ENCODE measurements around the gene MAP2K1.
"Not testable (repeated sequence)": the region's sequence is repeated elsewhere in the genome, so short reads cannot be mapped to it uniquely, and the experiment has no call there.

MAP2K1 gene

GRCh38 chr15:66374179-66374578 is 12.5 kb upstream of the MAP2K1 start:
- 89 to 100% methylated on average over 2 to 3 of the region's 4 CpGs for WGBS, 2 experiments (ENCODE audit: insufficient coverage in 2 of 2)
- H3K4me3 ChIP-seq (ENCODE audit: extremely low read depth, insufficient read depth, low read length, poor library complexity, severe bottlenecking), result no peak overlapping the region
- H3K4me1 ChIP-seq (ENCODE audit: control insufficient read depth, insufficient read depth, low read length, poor library complexity, severe bottlenecking), result peaks cover 5% of the 10 kb centered on the region
- no peaks in the 10 kb centered on the region for H3K9me3 ChIP-seq (ENCODE audit: control insufficient read depth, low read length)
- H3K36me3 ChIP-seq (ENCODE audit: control insufficient read depth, insufficient read depth, low read length), result no peaks in the 10 kb centered on the region
- no peak overlapping the region for H3K27ac ChIP-seq (ENCODE audit: low read depth, low read length, severe bottlenecking)

- Histone ChIP-seq H3K9me3 (ENCODE audit: control insufficient read depth, low read length) (no peaks in the 10 kb centered on the region), H3K4me3 (ENCODE audit: extremely low read depth, insufficient read depth, low read length, poor library complexity, severe bottlenecking) (no peak overlapping the region), H3K27ac (ENCODE audit: low read depth, low read length, severe bottlenecking) (no peak overlapping the region), H3K36me3 (ENCODE audit: control insufficient read depth, insufficient read depth, low read length) (no peaks in the 10 kb centered on the region), H3K4me1 (ENCODE audit: control insufficient read depth, insufficient read depth, low read length, poor library complexity, severe bottlenecking) (no peaks in the 10 kb centered on the region)
- 91% methylated on average over 5 to 6 of the region's 7 CpGs for WGBS, 2 experiments (ENCODE audit: insufficient coverage in 2 of 2)
These were observed 7.8 kb upstream of the MAP2K1 start for GRCh38 chr15:66378814-66379430.

GRCh38 chr15:66381376-66381775 is 5.3 kb upstream of the MAP2K1 start:
- H3K4me1 ChIP-seq (ENCODE audit: control insufficient read depth, insufficient read depth, low read length, poor library complexity, severe bottlenecking); H3K4me3 ChIP-seq (ENCODE audit: extremely low read depth, insufficient read depth, low read length, poor library complexity, severe bottlenecking); H3K36me3 ChIP-seq (ENCODE audit: control insufficient read depth, insufficient read depth, low read length); H3K9me3 ChIP-seq (ENCODE audit: control insufficient read depth, low read length); H3K27ac ChIP-seq (ENCODE audit: low read depth, low read length, severe bottlenecking): not testable (repeated sequence)
- 94% methylated on average over 2 of the region's 2 CpGs; no CpG with 5 or more reads in 1 of the 2 experiments for WGBS, 2 experiments (ENCODE audit: insufficient coverage in 2 of 2)

- peak overlapping the region; percentile 86 for H3K4me3 ChIP-seq (ENCODE audit: extremely low read depth, insufficient read depth, low read length, poor library complexity, severe bottlenecking)
- 0% methylated on average over 49 to 56 of the region's 62 CpGs for WGBS, 2 experiments (ENCODE audit: insufficient coverage in 2 of 2)
- H3K4me1 ChIP-seq (ENCODE audit: control insufficient read depth, insufficient read depth, low read length, poor library complexity, severe bottlenecking), result peaks cover 15% of the 10 kb centered on the region
- peaks cover 21% of the 10 kb centered on the region for H3K36me3 ChIP-seq (ENCODE audit: control insufficient read depth, insufficient read depth, low read length)
- H3K9me3 ChIP-seq (ENCODE audit: control insufficient read depth, low read length), result no peaks in the 10 kb centered on the region
- H3K27ac ChIP-seq (ENCODE audit: low read depth, low read length, severe bottlenecking), result peak overlapping the region; percentile 80
These were observed 691 bp downstream of the MAP2K1 start for GRCh38 chr15:66387163-66388042.

GRCh38 chr15:66388043-66388363 is 1.3 kb downstream of the MAP2K1 start:
- Histone ChIP-seq H3K4me1 (ENCODE audit: control insufficient read depth, insufficient read depth, low read length, poor library complexity, severe bottlenecking) (peaks cover 18% of the 10 kb centered on the region), H3K9me3 (ENCODE audit: control insufficient read depth, low read length) (no peaks in the 10 kb centered on the region), H3K36me3 (ENCODE audit: control insufficient read depth, insufficient read depth, low read length) (peaks cover 25% of the 10 kb centered on the region), H3K4me3 (ENCODE audit: extremely low read depth, insufficient read depth, low read length, poor library complexity, severe bottlenecking) (peak overlapping the region; percentile 86), H3K27ac (ENCODE audit: low read depth, low read length, severe bottlenecking) (peak overlapping the region; percentile 80)
- 33 to 44% methylated on average over 1 of the region's 3 CpGs for WGBS, 2 experiments (ENCODE audit: insufficient coverage in 2 of 2)

GRCh38 chr15:66388576-66388975 is 1.9 kb downstream of the MAP2K1 start:
- peaks cover 26% of the 10 kb centered on the region for H3K36me3 ChIP-seq (ENCODE audit: control insufficient read depth, insufficient read depth, low read length)
- WGBS, 2 experiments (ENCODE audit: insufficient coverage in 2 of 2), result 80 to 100% methylated on average over 1 to 2 of the region's 5 CpGs
- H3K27ac ChIP-seq (ENCODE audit: low read depth, low read length, severe bottlenecking), result no peak overlapping the region
- peaks cover 18% of the 10 kb centered on the region for H3K4me1 ChIP-seq (ENCODE audit: control insufficient read depth, insufficient read depth, low read length, poor library complexity, severe bottlenecking)
- no peaks in the 10 kb centered on the region for H3K9me3 ChIP-seq (ENCODE audit: control insufficient read depth, low read length)
- H3K4me3 ChIP-seq (ENCODE audit: extremely low read depth, insufficient read depth, low read length, poor library complexity, severe bottlenecking), result peak overlapping the region; percentile 86

- no peak overlapping the region for H3K27ac ChIP-seq (ENCODE audit: low read depth, low read length, severe bottlenecking)
- no peaks in the 10 kb centered on the region for H3K9me3 ChIP-seq (ENCODE audit: control insufficient read depth, low read length)
- H3K4me3 ChIP-seq (ENCODE audit: extremely low read depth, insufficient read depth, low read length, poor library complexity, severe bottlenecking), result no peak overlapping the region
- peaks cover 31% of the 10 kb centered on the region for H3K36me3 ChIP-seq (ENCODE audit: control insufficient read depth, insufficient read depth, low read length)
- peaks cover 18% of the 10 kb centered on the region for H3K4me1 ChIP-seq (ENCODE audit: control insufficient read depth, insufficient read depth, low read length, poor library complexity, severe bottlenecking)
- 92 to 96% methylated on average over 9 of the region's 14 CpGs for WGBS, 2 experiments (ENCODE audit: insufficient coverage in 2 of 2)
These were observed 2.6 kb downstream of the MAP2K1 start for GRCh38 chr15:66389098-66389858.

- no peaks in the 10 kb centered on the region for H3K9me3 ChIP-seq (ENCODE audit: control insufficient read depth, low read length)
- no peak overlapping the region for H3K27ac ChIP-seq (ENCODE audit: low read depth, low read length, severe bottlenecking)
- H3K4me1 ChIP-seq (ENCODE audit: control insufficient read depth, insufficient read depth, low read length, poor library complexity, severe bottlenecking), result peaks cover 18% of the 10 kb centered on the region
- H3K36me3 ChIP-seq (ENCODE audit: control insufficient read depth, insufficient read depth, low read length), result peaks cover 37% of the 10 kb centered on the region
- no peak overlapping the region for H3K4me3 ChIP-seq (ENCODE audit: extremely low read depth, insufficient read depth, low read length, poor library complexity, severe bottlenecking)
These were observed 3.2 kb downstream of the MAP2K1 start for GRCh38 chr15:66389859-66390381.

- H3K4me3 ChIP-seq (ENCODE audit: extremely low read depth, insufficient read depth, low read length, poor library complexity, severe bottlenecking), result no peak overlapping the region
- WGBS, 2 experiments (ENCODE audit: insufficient coverage in 2 of 2), result 50% methylated on average over 1 of the region's 1 CpG
- H3K4me1 ChIP-seq (ENCODE audit: control insufficient read depth, insufficient read depth, low read length, poor library complexity, severe bottlenecking), result peaks cover 18% of the 10 kb centered on the region
- H3K36me3 ChIP-seq (ENCODE audit: control insufficient read depth, insufficient read depth, low read length), result peaks cover 41% of the 10 kb centered on the region
- no peaks in the 10 kb centered on the region for H3K9me3 ChIP-seq (ENCODE audit: control insufficient read depth, low read length)
- H3K27ac ChIP-seq (ENCODE audit: low read depth, low read length, severe bottlenecking), result no peak overlapping the region
These were observed 4.0 kb downstream of the MAP2K1 start for GRCh38 chr15:66390678-66391077.

- WGBS, 2 experiments (ENCODE audit: insufficient coverage in 2 of 2), result 83% methylated on average over 1 of the region's 1 CpG; no CpG with 5 or more reads in 1 of the 2 experiments
These were observed 6.3 kb downstream of the MAP2K1 start for GRCh38 chr15:66393037-66393436.

More at GRCh38 chr15:66393037-66393436, 6.3 kb downstream of the MAP2K1 start:
- H3K36me3 ChIP-seq (ENCODE audit: control insufficient read depth, insufficient read depth, low read length), result peaks cover 59% of the 10 kb centered on the region
- peaks cover 18% of the 10 kb centered on the region for H3K4me1 ChIP-seq (ENCODE audit: control insufficient read depth, insufficient read depth, low read length, poor library complexity, severe bottlenecking)
- H3K9me3 ChIP-seq (ENCODE audit: control insufficient read depth, low read length); H3K27ac ChIP-seq (ENCODE audit: low read depth, low read length, severe bottlenecking); H3K4me3 ChIP-seq (ENCODE audit: extremely low read depth, insufficient read depth, low read length, poor library complexity, severe bottlenecking): not testable (repeated sequence)

Measured in mesodermal cell (in vitro differentiated cells).